HL-60 (cell line): ENCODE data around the gene DNAJC15.

ENCODE experiments used
- DNase-seq, 2 experiments: peaks; one replicate each; pipeline ENCODE4 v3.0.0-alpha.2; 2010 to 2020; ENCODE audit warnings: low read depth in 1 of 2, low spot score in 1 of 2
- H3K27ac ChIP-seq: fragments of 250-450 bp; sonication (Bioruptor Pico); replicated peaks from 2 replicates; pipeline ENCODE4 v1.5.1; 2020; ENCODE audit warnings: mild to moderate bottlenecking, moderate library complexity
- H3K27me3 ChIP-seq: fragments of 250-450 bp; sonication (Bioruptor Pico); 2 replicates; pipeline ENCODE4 v1.5.1; 2021; ENCODE audit warnings: mild to moderate bottlenecking, moderate library complexity; ENCODE audit not compliant: insufficient read depth, poor library complexity, severe bottlenecking
- H3K4me3 ChIP-seq: replicated peaks from 2 replicates; pipeline ENCODE4 v1.5.1; 2011; ENCODE audit warnings: mild to moderate bottlenecking, control low read depth, low read length; ENCODE audit not compliant: insufficient read depth
- CTCF ChIP-seq: IDR thresholded peaks from one replicate; pipeline ENCODE4 v1.5.1; 2011; ENCODE audit warnings: low read length, control low read depth, inconsistent platforms; ENCODE audit not compliant: insufficient read depth
- GABPA ChIP-seq: IDR thresholded peaks from 2 replicates; pipeline ENCODE4 v1.6.1; 2012; ENCODE audit warnings: low read depth
- POLR2AphosphoS5 ChIP-seq: IDR thresholded peaks from 2 replicates; pipeline ENCODE4 v1.6.1; 2012; ENCODE audit warnings: low read depth
- REST ChIP-seq: IDR thresholded peaks from 2 replicates; pipeline ENCODE4 v1.6.1; 2012; ENCODE audit warnings: low read depth; ENCODE audit not compliant: insufficient replicate concordance
- SPI1 ChIP-seq: IDR thresholded peaks from 2 replicates; pipeline ENCODE4 v1.6.1; 2012; ENCODE audit warnings: low read depth, mild to moderate bottlenecking, borderline replicate concordance

DNAJC15 gene

DNA sequence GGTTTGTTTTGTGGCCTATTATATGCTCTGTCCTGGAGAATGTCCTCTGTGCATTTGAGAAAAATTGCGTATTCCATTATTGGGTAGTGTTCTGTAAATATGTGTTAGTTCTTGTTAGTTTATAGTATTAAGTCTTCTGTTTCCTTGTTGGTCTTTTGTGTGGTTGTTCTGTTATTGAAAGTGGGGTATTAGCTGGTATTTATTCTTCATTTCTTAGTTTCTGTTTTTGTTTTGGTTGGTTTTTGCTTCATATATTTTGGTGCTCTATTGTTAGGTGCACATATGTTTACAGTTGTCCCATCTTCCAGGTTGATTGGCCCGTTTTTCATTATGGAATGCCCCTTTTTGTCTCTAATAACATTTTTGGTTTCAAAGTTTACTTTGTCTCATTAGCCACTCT is 77.3 kb downstream of the DNAJC15 start:
- Histone ChIP-seq H3K27me3 (no peaks in the 10 kb centered on the region), H3K4me3 (no peak overlapping the region), H3K27ac (no peak overlapping the region)
- no peak for DNase-seq
- TF ChIP-seq POLR2AphosphoS5, result no peak
- no peak for TF ChIP-seq REST

GRCh38 chr13:43102304-43102703 is 78.9 kb downstream of the DNAJC15 start:
- Histone ChIP-seq H3K4me3 (no peak overlapping the region), H3K27ac (no peak overlapping the region), H3K27me3 (no peaks in the 10 kb centered on the region)
- DNase-seq, result no peak
- TF ChIP-seq POLR2AphosphoS5, result no peak
- no peak for TF ChIP-seq SPI1
- no peak for TF ChIP-seq CTCF
- TF ChIP-seq GABPA, result no peak
- no peak for TF ChIP-seq REST

- TF ChIP-seq GABPA (no peak), CTCF (no peak), REST (no peak), SPI1 (no peak), POLR2AphosphoS5 (no peak)
- Histone ChIP-seq H3K27ac (no peak overlapping the region), H3K27me3 (no peaks in the 10 kb centered on the region), H3K4me3 (no peak overlapping the region)
- no peak for DNase-seq
Observed at GRCh38 chr13:43107780-43108179, 84.4 kb downstream of the DNAJC15 start.

- Histone ChIP-seq H3K27ac (no peak overlapping the region), H3K4me3 (no peak overlapping the region), H3K27me3 (no peaks in the 10 kb centered on the region)
- no peak for TF ChIP-seq GABPA
- no peak for TF ChIP-seq REST
- no peak for TF ChIP-seq CTCF
- TF ChIP-seq SPI1, result no peak
- no peak for TF ChIP-seq POLR2AphosphoS5
- DNase-seq, result no peak
Observed at GRCh38 chr13:43110036-43110435, 86.7 kb downstream of the DNAJC15 start.
